ENCODE data around the gene NCOA1. TPM values are rescaled to one million over a fixed set of nuclear protein-coding genes. Genes with fewer than 3 reads are reported as not detected.

NCOA1 gene
- total and polyA plus RNA-seq, 10 of the 15 experiments (the other 5 are each of a cell fraction or from before 2014, with no cell fraction given), result 1.8 to 35.6 (median 6.1) TPM

DNA sequence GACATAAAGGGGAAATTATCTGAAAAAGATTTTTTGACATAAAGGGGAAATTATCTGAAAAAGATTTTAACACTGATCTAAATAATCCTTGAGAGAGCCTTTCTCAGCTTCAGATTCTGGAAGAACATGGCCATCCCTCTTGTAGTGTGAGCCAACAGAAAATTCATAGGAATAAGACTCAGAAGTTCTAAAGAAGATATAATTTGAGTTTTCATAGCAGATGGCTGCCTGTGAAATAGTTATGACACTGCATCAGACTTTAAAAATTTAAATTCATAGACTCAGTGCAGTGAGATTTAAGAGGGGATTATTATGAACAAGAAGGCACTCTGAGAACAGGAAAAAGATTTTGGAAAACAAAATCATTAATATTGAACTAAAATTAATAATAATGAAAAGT is 50.6 kb downstream of the NCOA1 start:
- H3K27me3 ChIP-seq (replicated peaks in 1 of 2; ENCODE audit: control insufficient read depth in 2 of 2, insufficient read depth in 2 of 2, low read length in 1 of 2), result no peaks in the 10 kb centered on the region
- H3K4me2 ChIP-seq (ENCODE audit: control insufficient read depth, insufficient read depth), result no peak overlapping the region
- no peaks in the 10 kb centered on the region; the same call in 1 of the 2 replicates for H3K79me2 ChIP-seq (ENCODE audit: control insufficient read depth, insufficient read depth, low read length)
- FAIRE-seq (no peak), DNase-seq (ENCODE audit: low read depth, low spot score) (no peak), ATAC-seq (no peak)
- in situ Hi-C loops (cut with MboI) (no loop called here), intact Hi-C loops (cut with micrococcal nuclease; ENCODE audit: unreplicated experiment) (no loop called here)
- H3K27ac ChIP-seq (ENCODE audit: control insufficient read depth, insufficient read depth), result no peak overlapping the region
- no peak overlapping the region for H3K4me3 ChIP-seq
- peaks cover 15% of the 10 kb centered on the region for H3K9me3 ChIP-seq (replicated peaks; ENCODE audit: control insufficient read depth, insufficient read depth, low read length)
- BruUV-seq (replicated peaks), result no TSS peak
- no peaks in the 10 kb centered on the region; the same call in 1 of the 2 replicates for H3K4me1 ChIP-seq (ENCODE audit: control insufficient read depth, insufficient read depth, low read length)
- H3K36me3 ChIP-seq (ENCODE audit: control insufficient read depth in 2 of 2, insufficient read depth in 2 of 2, low read length in 1 of 2), result no peaks in the 10 kb centered on the region; a peak in 2 of 4 replicates
- POLR2A ChIA-PET, result no interaction called here
- SMC1A ChIA-PET (ENCODE audit: uncharacterized antibody, unreplicated experiment), result interaction anchor here (1.6 kb wide), 1 partner anchor 119 kb away, joined by 4 read pairs; no protein-coding TSS in a partner anchor
- no peak overlapping the region for H2AFZ ChIP-seq (ENCODE audit: control insufficient read depth, low read depth, low read length)
- RAD21 ChIA-PET (ENCODE audit: unreplicated experiment), result no interaction called here
- no peaks in the 10 kb centered on the region for H4K20me1 ChIP-seq (ENCODE audit: control insufficient read depth, insufficient read depth)
- CTCF ChIA-PET, result no interaction called here
- H3K9ac ChIP-seq (ENCODE audit: control insufficient read depth, insufficient read depth, low read length), result no peak overlapping the region
- no peak for TF ChIP-seq MEF2A (IDR thresholded peaks at IDR 0.05; ENCODE audit: insufficient read depth, low read depth, low read length)
- TF ChIP-seq PML (IDR thresholded peaks at IDR 0.05; ENCODE audit: low read length), result no peak
- TF ChIP-seq POLR2AphosphoS5 (IDR thresholded peaks at IDR 0.05; ENCODE audit: low read length), result no peak
- TF ChIP-seq, protein P1, sequence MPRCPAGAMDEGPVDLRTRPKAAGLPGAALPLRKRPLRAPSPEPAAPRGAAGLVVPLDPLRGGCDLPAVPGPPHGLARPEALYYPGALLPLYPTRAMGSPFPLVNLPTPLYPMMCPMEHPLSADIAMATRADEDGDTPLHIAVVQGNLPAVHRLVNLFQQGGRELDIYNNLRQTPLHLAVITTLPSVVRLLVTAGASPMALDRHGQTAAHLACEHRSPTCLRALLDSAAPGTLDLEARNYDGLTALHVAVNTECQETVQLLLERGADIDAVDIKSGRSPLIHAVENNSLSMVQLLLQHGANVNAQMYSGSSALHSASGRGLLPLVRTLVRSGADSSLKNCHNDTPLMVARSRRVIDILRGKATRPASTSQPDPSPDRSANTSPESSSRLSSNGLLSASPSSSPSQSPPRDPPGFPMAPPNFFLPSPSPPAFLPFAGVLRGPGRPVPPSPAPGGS (IDR thresholded peaks at IDR 0.05; ENCODE audit: borderline replicate concordance, insufficient read depth, low read depth, low read length, poor library complexity, severe bottlenecking), result no peak
- TF ChIP-seq TCF7 (IDR thresholded peaks at IDR 0.05; ENCODE audit: borderline replicate concordance), result no peak
- TF ChIP-seq CBX5 (IDR thresholded peaks at IDR 0.05; ENCODE audit: low read depth), result no peak
- no peak for TF ChIP-seq BACH1 (IDR thresholded peaks at IDR 0.05; ENCODE audit: borderline replicate concordance)
- TF ChIP-seq PAX8 (IDR thresholded peaks at IDR 0.05), result no peak
- TF ChIP-seq NFYB (IDR thresholded peaks at IDR 0.05; ENCODE audit: insufficient read depth, low read depth, low read length), result no peak
- TF ChIP-seq CUX1 (IDR thresholded peaks at IDR 0.05; ENCODE audit: insufficient replicate concordance, low read depth, low read length), result no peak
- TF ChIP-seq TCF12 (IDR thresholded peaks at IDR 0.05; ENCODE audit: low read depth, low read length), result no peak
- no peak for TF ChIP-seq KDM1A (IDR thresholded peaks at IDR 0.05; ENCODE audit: borderline replicate concordance)
- TF ChIP-seq, protein P2, sequence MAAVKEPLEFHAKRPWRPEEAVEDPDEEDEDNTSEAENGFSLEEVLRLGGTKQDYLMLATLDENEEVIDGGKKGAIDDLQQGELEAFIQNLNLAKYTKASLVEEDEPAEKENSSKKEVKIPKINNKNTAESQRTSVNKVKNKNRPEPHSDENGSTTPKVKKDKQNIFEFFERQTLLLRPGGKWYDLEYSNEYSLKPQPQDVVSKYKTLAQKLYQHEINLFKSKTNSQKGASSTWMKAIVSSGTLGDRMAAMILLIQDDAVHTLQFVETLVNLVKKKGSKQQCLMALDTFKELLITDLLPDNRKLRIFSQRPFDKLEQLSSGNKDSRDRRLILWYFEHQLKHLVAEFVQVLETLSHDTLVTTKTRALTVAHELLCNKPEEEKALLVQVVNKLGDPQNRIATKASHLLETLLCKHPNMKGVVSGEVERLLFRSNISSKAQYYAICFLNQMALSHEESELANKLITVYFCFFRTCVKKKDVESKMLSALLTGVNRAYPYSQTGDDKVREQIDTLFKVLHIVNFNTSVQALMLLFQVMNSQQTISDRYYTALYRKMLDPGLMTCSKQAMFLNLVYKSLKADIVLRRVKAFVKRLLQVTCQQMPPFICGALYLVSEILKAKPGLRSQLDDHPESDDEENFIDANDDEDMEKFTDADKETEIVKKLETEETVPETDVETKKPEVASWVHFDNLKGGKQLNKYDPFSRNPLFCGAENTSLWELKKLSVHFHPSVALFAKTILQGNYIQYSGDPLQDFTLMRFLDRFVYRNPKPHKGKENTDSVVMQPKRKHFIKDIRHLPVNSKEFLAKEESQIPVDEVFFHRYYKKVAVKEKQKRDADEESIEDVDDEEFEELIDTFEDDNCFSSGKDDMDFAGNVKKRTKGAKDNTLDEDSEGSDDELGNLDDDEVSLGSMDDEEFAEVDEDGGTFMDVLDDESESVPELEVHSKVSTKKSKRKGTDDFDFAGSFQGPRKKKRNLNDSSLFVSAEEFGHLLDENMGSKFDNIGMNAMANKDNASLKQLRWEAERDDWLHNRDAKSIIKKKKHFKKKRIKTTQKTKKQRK (IDR thresholded peaks at IDR 0.05; ENCODE audit: low read depth, low read length), result no peak
- no peak for TF ChIP-seq FOXM1 (IDR thresholded peaks at IDR 0.05; ENCODE audit: low read depth, low read length)

All from GM12878 (cell line).